Neuron (in vitro differentiated cells): Measurements from ENCODE around the gene SNX22.
A peak's percentile ranks its signal among the peaks of the same experiment; 100 is the strongest.

Source experiments
- H2AFZ ChIP-seq: one replicate; pipeline ENCODE4 v1.6.1; 2013; ENCODE audit warnings: low read depth, mild to moderate bottlenecking, inconsistent platforms, low read length, moderate library complexity
- H3K27me3 ChIP-seq: one replicate; pipeline ENCODE4 v1.6.1; 2013; ENCODE audit warnings: low read length; ENCODE audit not compliant: insufficient read depth
- H3K36me3 ChIP-seq: one replicate; pipeline ENCODE4 v1.6.1; 2013; ENCODE audit warnings: low read length; ENCODE audit not compliant: insufficient read depth
- H3K4me1 ChIP-seq: one replicate; pipeline ENCODE4 v1.6.1; 2013; ENCODE audit warnings: low read length; ENCODE audit not compliant: insufficient read depth
- H3K4me3 ChIP-seq: 2 replicates; pipeline ENCODE4 v1.5.1; 2013; ENCODE audit warnings: mild to moderate bottlenecking, low read length, moderate library complexity
- H3K9me3 ChIP-seq: one replicate; pipeline ENCODE4 v1.6.1; 2013; ENCODE audit warnings: low read length

The SNX22 gene

GRCh38 chr15:64141798-64142512 is 9.6 kb upstream of the SNX22 start:
- Histone ChIP-seq H3K27me3 (no peaks in the 10 kb centered on the region), H3K4me1 (no peaks in the 10 kb centered on the region), H3K4me3 (no peak overlapping the region), H3K36me3 (peaks cover 56% of the 10 kb centered on the region), H3K9me3 (no peaks in the 10 kb centered on the region), H2AFZ (no peak overlapping the region)

- peaks cover 43% of the 10 kb centered on the region for H3K36me3 ChIP-seq
- H3K4me1 ChIP-seq: no peaks in the 10 kb centered on the region
- no peaks in the 10 kb centered on the region for H3K9me3 ChIP-seq
- H3K27me3 ChIP-seq: no peaks in the 10 kb centered on the region
- no peak overlapping the region for H3K4me3 ChIP-seq
- H2AFZ ChIP-seq: no peak overlapping the region
Measured at GRCh38 chr15:64143276-64143675, 8.3 kb upstream of the SNX22 start.

- Histone ChIP-seq H3K27me3 (no peaks in the 10 kb centered on the region), H3K4me1 (no peaks in the 10 kb centered on the region), H3K9me3 (no peaks in the 10 kb centered on the region), H3K4me3 (no peak overlapping the region), H2AFZ (no peak overlapping the region), H3K36me3 (peaks cover 37% of the 10 kb centered on the region)
Measured at GRCh38 chr15:64144192-64144564, 7.4 kb upstream of the SNX22 start.

GRCh38 chr15:64144565-64145281 is 6.8 kb upstream of the SNX22 start:
- Histone ChIP-seq H2AFZ (no peak overlapping the region), H3K36me3 (peaks cover 37% of the 10 kb centered on the region), H3K4me3 (no peak overlapping the region), H3K27me3 (no peaks in the 10 kb centered on the region), H3K4me1 (no peaks in the 10 kb centered on the region), H3K9me3 (no peaks in the 10 kb centered on the region)

- H3K4me3 ChIP-seq: no peak overlapping the region
- H3K36me3 ChIP-seq: peaks cover 33% of the 10 kb centered on the region
- no peak overlapping the region for H2AFZ ChIP-seq
- peaks cover 2% of the 10 kb centered on the region for H3K27me3 ChIP-seq
- H3K9me3 ChIP-seq: no peaks in the 10 kb centered on the region
- peaks cover under 1% of the 10 kb centered on the region for H3K4me1 ChIP-seq
Measured at GRCh38 chr15:64146041-64146440, 5.5 kb upstream of the SNX22 start.

- peaks cover 4% of the 10 kb centered on the region for H3K4me1 ChIP-seq
- H3K27me3 ChIP-seq: peaks cover 5% of the 10 kb centered on the region
- no peaks in the 10 kb centered on the region for H3K9me3 ChIP-seq
- H3K4me3 ChIP-seq: no peak overlapping the region
- peaks cover 28% of the 10 kb centered on the region for H3K36me3 ChIP-seq
- H2AFZ ChIP-seq: no peak overlapping the region
Measured at GRCh38 chr15:64146520-64146884, 5.0 kb upstream of the SNX22 start.

GRCh38 chr15:64146885-64147681 is 4.4 kb upstream of the SNX22 start:
- no peaks in the 10 kb centered on the region for H3K9me3 ChIP-seq

GRCh38 chr15:64148168-64148567 is 3.4 kb upstream of the SNX22 start:
- Histone ChIP-seq H3K9me3 (no peaks in the 10 kb centered on the region), H3K4me1 (peaks cover 6% of the 10 kb centered on the region)

More at GRCh38 chr15:64146885-64147681, 4.4 kb upstream of the SNX22 start:
- Histone ChIP-seq H2AFZ (no peak overlapping the region), H3K36me3 (peaks cover 24% of the 10 kb centered on the region), H3K4me3 (no peak overlapping the region), H3K4me1 (peaks cover 6% of the 10 kb centered on the region), H3K27me3 (peaks cover 5% of the 10 kb centered on the region)

GRCh38 chr15:64148581-64148980 is 3.0 kb upstream of the SNX22 start:
- Histone ChIP-seq H3K9me3 (no peaks in the 10 kb centered on the region), H2AFZ (no peak overlapping the region), H3K4me1 (peaks cover 6% of the 10 kb centered on the region), H3K36me3 (peaks cover 12% of the 10 kb centered on the region), H3K4me3 (no peak overlapping the region), H3K27me3 (peaks cover 10% of the 10 kb centered on the region)

More at GRCh38 chr15:64148168-64148567, 3.4 kb upstream of the SNX22 start:
- Histone ChIP-seq H2AFZ (no peak overlapping the region), H3K36me3 (peaks cover 16% of the 10 kb centered on the region), H3K27me3 (peaks cover 10% of the 10 kb centered on the region), H3K4me3 (no peak overlapping the region)

GRCh38 chr15:64149424-64149823 is 2.1 kb upstream of the SNX22 start:
- Histone ChIP-seq H3K9me3 (no peaks in the 10 kb centered on the region), H3K4me3 (no peak overlapping the region), H3K4me1 (peaks cover 7% of the 10 kb centered on the region), H3K27me3 (peaks cover 10% of the 10 kb centered on the region), H3K36me3 (peaks cover 8% of the 10 kb centered on the region), H2AFZ (no peak overlapping the region)

GRCh38 chr15:64149893-64150578 is 1.5 kb upstream of the SNX22 start:
- Histone ChIP-seq H3K9me3 (no peaks in the 10 kb centered on the region), H3K4me3 (no peak overlapping the region), H2AFZ (no peak overlapping the region), H3K4me1 (peaks cover 7% of the 10 kb centered on the region), H3K36me3 (peaks cover 7% of the 10 kb centered on the region), H3K27me3 (peaks cover 10% of the 10 kb centered on the region)

GRCh38 chr15:64152507-64153387 is 1.2 kb downstream of the SNX22 start:
- Histone ChIP-seq H2AFZ (peak overlapping the region; percentile 73), H3K9me3 (no peaks in the 10 kb centered on the region), H3K36me3 (peaks cover 26% of the 10 kb centered on the region), H3K4me1 (peaks cover 7% of the 10 kb centered on the region), H3K4me3 (peak overlapping the region; percentile 54), H3K27me3 (peaks cover 10% of the 10 kb centered on the region)
